Neural progenitor cell (in vitro differentiated cells): ENCODE measurements around the gene PLA2G2C. TPM values are rescaled to one million over a fixed set of nuclear protein-coding genes. Genes with fewer than 3 reads are reported as not detected.

Experiments used
- DNase-seq: peaks from one replicate; pipeline ENCODE4 v3.0.0-alpha.2; 2016; ENCODE audit warnings: low spot score
- H2AFZ ChIP-seq: fragments of 200-600 bp; sonication (generic); replicated peaks from 2 replicates; pipeline ENCODE4 v1.6.1; 2016; ENCODE audit warnings: antibody characterized with exemption
- H3F3A ChIP-seq: fragments of 200-600 bp; sonication (generic); 2 replicates; pipeline ENCODE4 v1.6.1; 2016; ENCODE audit warnings: antibody characterized with exemption, low read depth
- H3K27ac ChIP-seq: fragments of 200-600 bp; sonication (generic); 2 replicates; pipeline ENCODE4 v1.5.1; 2016; ENCODE audit warnings: mild to moderate bottlenecking
- H3K27me3 ChIP-seq: fragments of 200-600 bp; sonication (generic); 2 replicates; pipeline ENCODE4 v1.6.1; 2016; ENCODE audit warnings: mild to moderate bottlenecking, moderate library complexity
- H3K36me3 ChIP-seq: fragments of 200-600 bp; sonication (generic); 2 replicates; pipeline ENCODE4 v1.5.1; 2016
- H3K4me1 ChIP-seq: fragments of 200-600 bp; sonication (generic); 2 replicates; pipeline ENCODE4 v1.6.1; 2016; ENCODE audit warnings: mixed run types
- H3K4me2 ChIP-seq: fragments of 200-600 bp; sonication (generic); 2 replicates; pipeline ENCODE4 v1.6.1; 2016
- H3K4me3 ChIP-seq: fragments of 200-600 bp; sonication (generic); 2 replicates; pipeline ENCODE4 v1.5.1; 2016
- H3K79me2 ChIP-seq: fragments of 200-600 bp; sonication (generic); 2 replicates; pipeline ENCODE4 v1.6.1; 2016; ENCODE audit warnings: low read depth
- H3K9ac ChIP-seq: fragments of 200-600 bp; sonication (generic); 2 replicates; pipeline ENCODE4 v1.6.1; 2016
- H3K9me3 ChIP-seq: fragments of 200-600 bp; sonication (generic); 2 replicates; pipeline ENCODE4 v1.5.1; 2016; ENCODE audit warnings: low read depth
- H4K20me1 ChIP-seq: fragments of 200-600 bp; sonication (generic); 2 replicates; pipeline ENCODE4 v1.6.1; 2016; ENCODE audit warnings: low read depth
- H3K27ac Mint-ChIP-seq: 3 replicates; pipeline ENCODE4 v1.8.0; 2021; ENCODE audit warnings: mixed read lengths
- H3K27me3 Mint-ChIP-seq: 2 replicates; pipeline ENCODE4 v1.8.0; 2022; ENCODE audit warnings: low read depth, mild to moderate bottlenecking, inconsistent platforms, moderate library complexity, mixed read lengths; ENCODE audit not compliant: insufficient read depth
- H3K36me3 Mint-ChIP-seq: 3 replicates; pipeline ENCODE4 v1.8.0; 2021; ENCODE audit warnings: mixed read lengths
- H3K4me1 Mint-ChIP-seq: 3 replicates; pipeline ENCODE4 v1.8.0; 2021; ENCODE audit warnings: mixed read lengths
- H3K4me3 Mint-ChIP-seq: 3 replicates; pipeline ENCODE4 v1.8.0; 2021; ENCODE audit warnings: mild to moderate bottlenecking, moderate library complexity, mixed read lengths
- H3K9me3 Mint-ChIP-seq: 3 replicates; pipeline ENCODE4 v1.8.0; 2020; ENCODE audit warnings: mixed read lengths
- CTCF ChIP-seq: fragments of 200-600 bp; sonication (generic); IDR thresholded peaks from 2 replicates; pipeline ENCODE4 v1.5.1; 2017; ENCODE audit warnings: antibody characterized with exemption, mild to moderate bottlenecking
- EZH2 ChIP-seq: fragments of 200-600 bp; sonication (generic); IDR thresholded peaks from 2 replicates; pipeline ENCODE4 v1.6.1; 2017; ENCODE audit warnings: antibody characterized with exemption, mild to moderate bottlenecking, moderate library complexity
- EZH2phosphoT487 ChIP-seq: fragments of 200-600 bp; sonication (generic); IDR thresholded peaks from 2 replicates; pipeline ENCODE4 v1.6.1; 2017; ENCODE audit warnings: antibody characterized with exemption
- total RNA-seq: library from RNA; depleted of rRNA; stranded (reverse); fragments of >200 nt; gene quantifications from 2 replicates; pipeline ENCODE4 v1.2.3, GENCODE V29; 2015; ENCODE audit warnings: low replicate concordance

PLA2G2C gene
- total RNA-seq, 1 donor from 2014 or later: not detected

- TF ChIP-seq EZH2phosphoT487 (no peak), CTCF (no peak)
- no peak overlapping the region for H3K27ac Mint-ChIP-seq
These were observed 69.1 kb downstream of the PLA2G2C start for GRCh38 chr1:20117236-20117635.

DNA sequence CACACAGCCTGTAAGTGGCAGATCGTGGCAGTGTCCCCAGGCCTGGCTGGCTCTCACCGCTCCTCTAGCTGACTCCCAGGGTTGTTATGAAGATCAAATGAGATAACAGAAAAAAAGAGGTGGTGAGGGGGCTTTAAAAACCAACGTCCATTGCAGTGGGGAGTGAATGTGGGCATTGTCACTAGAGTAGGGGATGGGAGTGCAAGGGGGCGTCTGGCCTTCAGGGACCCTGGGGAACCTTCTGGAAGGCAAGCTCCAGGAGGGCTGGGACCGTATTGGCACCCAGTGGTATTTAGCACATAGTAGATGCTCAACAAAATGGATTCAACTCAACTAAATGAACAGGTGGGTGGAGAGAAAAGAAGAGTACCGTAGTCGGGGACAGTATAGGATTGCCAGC lies 70.4 kb downstream of the PLA2G2C start:
- peaks cover 15% of the 10 kb centered on the region for H3K27me3 Mint-ChIP-seq

More at GRCh38 chr1:20117236-20117635, 69.1 kb downstream of the PLA2G2C start:
- Histone ChIP-seq H3K27me3 (no peaks in the 10 kb centered on the region), H3K9me3 (no peaks in the 10 kb centered on the region), H3K4me1 (no peaks in the 10 kb centered on the region), H3K27ac (no peak overlapping the region), H3K9ac (no peak overlapping the region), H2AFZ (no peak overlapping the region), H3K79me2 (no peaks in the 10 kb centered on the region), H3F3A (no peaks in the 10 kb centered on the region), H3K36me3 (no peaks in the 10 kb centered on the region), H4K20me1 (no peaks in the 10 kb centered on the region), H3K4me2 (no peak overlapping the region), H3K4me3 (no peak overlapping the region)
- Mint-ChIP-seq H3K4me3 (no peak overlapping the region), H3K9me3 (no peaks in the 10 kb centered on the region), H3K27me3 (peaks cover 16% of the 10 kb centered on the region), H3K4me1 (no peaks in the 10 kb centered on the region), H3K36me3 (no peaks in the 10 kb centered on the region)
- DNase-seq: no peak

GRCh38 chr1:20115479-20115878 lies 70.8 kb downstream of the PLA2G2C start:
- no peak overlapping the region for H3K27ac ChIP-seq
- Mint-ChIP-seq H3K27ac (no peak overlapping the region), H3K36me3 (no peaks in the 10 kb centered on the region), H3K4me3 (no peak overlapping the region), H3K27me3 (peaks cover 13% of the 10 kb centered on the region), H3K9me3 (no peaks in the 10 kb centered on the region), H3K4me1 (no peaks in the 10 kb centered on the region)
- no peaks in the 10 kb centered on the region for H3K9me3 ChIP-seq
- H3F3A ChIP-seq: no peaks in the 10 kb centered on the region
- H3K9ac ChIP-seq: no peak overlapping the region
- TF ChIP-seq EZH2 (no peak), CTCF (peak; percentile 14)
- no peaks in the 10 kb centered on the region for H4K20me1 ChIP-seq
- H2AFZ ChIP-seq: no peak overlapping the region
- no peaks in the 10 kb centered on the region for H3K27me3 ChIP-seq
- no peaks in the 10 kb centered on the region for H3K36me3 ChIP-seq
- no peaks in the 10 kb centered on the region for H3K79me2 ChIP-seq
- DNase-seq: no peak
- H3K4me3 ChIP-seq: no peak overlapping the region
- no peak overlapping the region for H3K4me2 ChIP-seq
- H3K4me1 ChIP-seq: no peaks in the 10 kb centered on the region

More for the DNA sequence above, 70.4 kb downstream of the PLA2G2C start:
- no peaks in the 10 kb centered on the region for H3K4me1 ChIP-seq
- no peak for TF ChIP-seq EZH2phosphoT487
- no peak for TF ChIP-seq CTCF
- TF ChIP-seq EZH2: no peak
- no peaks in the 10 kb centered on the region for H3K4me1 Mint-ChIP-seq
- H3K27ac Mint-ChIP-seq: no peak overlapping the region
- no peaks in the 10 kb centered on the region for H3K79me2 ChIP-seq
- H3K4me3 ChIP-seq: no peak overlapping the region
- H3K36me3 ChIP-seq: no peaks in the 10 kb centered on the region
- no peak overlapping the region for H2AFZ ChIP-seq
- H3K4me2 ChIP-seq: no peak overlapping the region
- H3K9me3 Mint-ChIP-seq: no peaks in the 10 kb centered on the region
- H3K9me3 ChIP-seq: no peaks in the 10 kb centered on the region
- DNase-seq: no peak
- no peaks in the 10 kb centered on the region for H3K27me3 ChIP-seq
- no peaks in the 10 kb centered on the region for H3K36me3 Mint-ChIP-seq
- no peaks in the 10 kb centered on the region for H4K20me1 ChIP-seq
- no peak overlapping the region for H3K9ac ChIP-seq
- no peaks in the 10 kb centered on the region for H3F3A ChIP-seq
- H3K27ac ChIP-seq: no peak overlapping the region
- H3K4me3 Mint-ChIP-seq: no peak overlapping the region
